Stimulated activated CD4-positive, alpha-beta T cell treated with anti-CD3 and anti-CD28 coated beads, Interleukin-1b, Interleukin-23, amount 100 ng/mL, for 4 hours (primary cell): ENCODE results near the gene TTC17.
A peak's percentile ranks its signal among the peaks of the same experiment; 100 is the strongest.
"Not testable (repeated sequence)": the region's sequence is repeated elsewhere in the genome, so short reads cannot be mapped to it uniquely, and the experiment has no call there.

Experiments
- DNase-seq, 2 donors: peaks; one replicate each; pipeline ENCODE4 v3.0.0-alpha.2; 2020; ENCODE audit warnings: low read depth in 2 of 2

TTC17 gene

GRCh38 chr11:43358801-43359421, at the start of gene TTC17:
Gene TTC17 (plus strand): TSS chr11:43358920. CDS start chr11:43358955, 35 bp downstream.
- peak; percentile 89 to 91 for DNase-seq

- peak; percentile 84 to 87 for DNase-seq
These were observed 46.7 kb upstream of the TTC17 start, which contains the start of gene API5 for GRCh38 chr11:43311791-43312607. Gene API5 (plus strand): TSS chr11:43311996. CDS start chr11:43312128, 132 bp downstream.

GRCh38 chr11:43315966-43316365, 42.8 kb upstream of the TTC17 start:
- DNase-seq, result no peak

- no peak for DNase-seq
These were observed 42.3 kb upstream of the TTC17 start for GRCh38 chr11:43316451-43316850.

GRCh38 chr11:43327987-43328386, 30.7 kb upstream of the TTC17 start:
- DNase-seq, result no peak

- no peak for DNase-seq
These were observed 30.2 kb upstream of the TTC17 start for GRCh38 chr11:43328482-43328881.

GRCh38 chr11:43341159-43341558, 17.6 kb upstream of the TTC17 start:
- no peak for DNase-seq

GRCh38 chr11:43351426-43351825, 7.3 kb upstream of the TTC17 start:
- not testable (repeated sequence) for DNase-seq

GRCh38 chr11:43354311-43354710, 4.4 kb upstream of the TTC17 start:
- DNase-seq, result no peak

- DNase-seq, result no peak
These were observed 2.4 kb upstream of the TTC17 start for GRCh38 chr11:43356336-43356735.

- no peak for DNase-seq
These were observed 380 bp upstream of the TTC17 start for GRCh38 chr11:43358279-43358800.

- DNase-seq, result no peak
These were observed 700 bp downstream of the TTC17 start for GRCh38 chr11:43359422-43359818.

GRCh38 chr11:43360361-43361032, 1.8 kb downstream of the TTC17 start:
- DNase-seq, result no peak

GRCh38 chr11:43366677-43367076, 8.0 kb downstream of the TTC17 start:
- no peak for DNase-seq

- no peak for DNase-seq
These were observed 8.9 kb downstream of the TTC17 start for GRCh38 chr11:43367382-43368178.

GRCh38 chr11:43376065-43376464, 17.3 kb downstream of the TTC17 start:
- no peak for DNase-seq

- DNase-seq, result no peak
These were observed 17.9 kb downstream of the TTC17 start for GRCh38 chr11:43376594-43376993.

- no peak for DNase-seq
These were observed 18.7 kb downstream of the TTC17 start for GRCh38 chr11:43377389-43377788.

- DNase-seq, result no peak
These were observed 20.2 kb downstream of the TTC17 start for GRCh38 chr11:43378897-43379296.

- no peak for DNase-seq
These were observed 23.1 kb downstream of the TTC17 start for GRCh38 chr11:43381802-43382201.

GRCh38 chr11:43382614-43383013, 23.9 kb downstream of the TTC17 start:
- DNase-seq, result no peak

- DNase-seq, result no peak
These were observed 25.7 kb downstream of the TTC17 start for GRCh38 chr11:43384393-43384792.
